HG03159 (cell line): ENCODE data around the gene ZBTB32.

Experiments used
- ATAC-seq: cut with Tn5 transposase; IDR thresholded peaks from one replicate; pipeline ENCODE4 v1.9.1; 2021; ENCODE audit warnings: mild to moderate bottlenecking, moderate library complexity; ENCODE audit not compliant: unreplicated experiment

Gene ZBTB32

DNA sequence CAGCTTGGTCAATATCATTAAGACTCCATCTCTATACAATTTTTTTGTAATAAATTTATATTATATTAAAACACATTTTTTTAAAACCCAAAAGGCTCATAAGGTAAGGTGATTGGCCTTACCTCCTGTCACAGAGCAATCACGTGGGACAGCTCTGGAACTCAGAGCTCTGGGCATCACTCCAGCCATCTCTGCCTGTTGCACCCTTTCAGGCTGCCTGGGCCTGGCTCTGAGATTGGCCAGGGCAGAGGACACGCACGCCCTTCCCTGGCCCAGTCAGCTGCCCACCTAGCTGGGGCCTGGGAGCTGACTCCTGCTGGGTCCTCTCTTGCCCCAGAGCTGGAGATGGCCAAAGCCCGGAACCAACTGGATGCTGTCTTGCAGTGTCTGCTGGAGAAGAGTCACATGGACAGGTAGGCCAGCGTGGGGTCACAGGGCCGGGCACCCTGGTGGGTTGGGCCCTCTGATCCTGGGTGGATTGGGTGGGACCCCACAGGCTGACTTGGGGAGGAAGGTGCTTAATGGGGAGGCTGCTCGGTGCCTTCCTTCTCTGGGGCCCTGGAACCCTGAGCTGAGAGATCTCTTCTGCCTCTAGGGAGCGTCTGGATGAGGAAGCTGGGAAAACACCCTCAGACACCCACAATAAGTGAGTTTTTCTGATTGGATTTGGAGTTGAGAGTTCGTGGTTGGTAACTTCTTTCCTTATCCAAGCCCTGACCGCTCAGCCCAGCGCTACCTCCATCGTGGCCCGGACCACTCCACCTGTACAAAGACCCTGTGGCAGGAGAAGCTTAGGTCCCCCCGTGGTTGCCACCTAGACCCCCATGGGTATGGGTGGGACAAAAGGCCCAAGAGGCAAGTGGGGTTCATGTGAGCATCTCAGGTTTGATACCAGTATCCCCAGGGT is 47.7 kb downstream of the ZBTB32 start:
- ATAC-seq: no peak

DNA sequence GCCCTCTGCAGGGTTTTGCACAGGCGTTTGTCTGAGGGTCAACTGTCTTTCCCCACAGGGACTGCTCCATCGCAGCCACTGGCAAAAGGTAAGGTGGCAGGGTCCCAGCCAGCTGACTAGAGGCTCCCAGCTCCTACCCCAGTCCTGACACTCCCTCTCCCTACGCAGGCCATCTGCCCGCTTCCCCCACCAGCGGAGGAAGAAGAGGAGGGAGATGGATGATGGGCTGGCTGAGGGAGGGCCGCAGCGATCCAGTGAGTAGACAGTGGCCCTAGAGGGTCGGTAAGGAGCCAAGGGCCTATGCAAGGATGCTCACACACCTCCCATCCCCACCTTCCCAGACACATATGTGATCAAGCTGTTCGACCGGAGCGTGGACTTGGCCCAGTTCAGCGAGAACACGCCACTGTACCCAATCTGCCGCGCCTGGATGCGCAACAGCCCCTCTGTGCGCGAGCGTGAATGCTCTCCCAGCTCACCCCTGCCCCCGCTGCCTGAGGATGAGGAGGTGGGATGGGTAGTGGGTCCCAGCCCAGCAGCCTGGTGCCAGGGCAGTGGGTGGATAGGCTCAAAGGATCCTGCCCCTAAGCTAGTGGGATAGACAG is 48.5 kb downstream of the ZBTB32 start:
- ATAC-seq: no peak

DNA sequence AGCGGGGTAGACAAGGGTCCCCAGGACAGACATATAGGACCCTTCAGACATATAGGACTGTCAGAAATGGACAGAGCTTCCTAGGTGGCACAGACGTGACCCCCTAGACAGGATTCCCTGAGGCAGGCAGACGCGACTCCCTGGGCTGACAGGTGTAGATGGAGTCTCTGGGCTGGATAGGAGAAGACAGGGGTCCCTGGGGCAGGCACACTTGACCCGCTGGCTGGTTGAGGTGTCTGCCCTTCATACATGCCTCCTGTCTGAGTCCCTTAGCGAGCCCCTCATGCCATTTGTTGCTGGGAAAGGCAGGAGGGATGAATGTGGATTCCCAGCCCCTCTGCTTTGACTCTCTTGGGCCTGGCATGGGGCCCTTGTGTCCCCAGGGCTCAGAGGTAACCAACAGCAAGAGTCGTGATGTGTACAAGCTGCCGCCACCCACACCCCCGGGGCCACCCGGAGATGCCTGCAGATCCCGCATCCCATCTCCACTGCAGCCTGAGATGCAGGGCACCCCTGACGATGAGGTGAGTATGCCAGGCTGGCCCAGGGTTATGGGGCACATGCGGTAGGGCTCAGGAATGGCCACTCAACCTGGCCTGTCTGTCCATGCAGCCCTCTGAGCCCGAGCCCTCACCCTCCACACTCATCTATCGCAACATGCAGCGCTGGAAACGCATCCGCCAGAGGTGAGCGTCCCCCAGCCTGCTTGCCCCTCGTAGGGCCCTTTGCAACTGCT is 49.4 kb downstream of the ZBTB32 start:
- ATAC-seq: no peak

DNA sequence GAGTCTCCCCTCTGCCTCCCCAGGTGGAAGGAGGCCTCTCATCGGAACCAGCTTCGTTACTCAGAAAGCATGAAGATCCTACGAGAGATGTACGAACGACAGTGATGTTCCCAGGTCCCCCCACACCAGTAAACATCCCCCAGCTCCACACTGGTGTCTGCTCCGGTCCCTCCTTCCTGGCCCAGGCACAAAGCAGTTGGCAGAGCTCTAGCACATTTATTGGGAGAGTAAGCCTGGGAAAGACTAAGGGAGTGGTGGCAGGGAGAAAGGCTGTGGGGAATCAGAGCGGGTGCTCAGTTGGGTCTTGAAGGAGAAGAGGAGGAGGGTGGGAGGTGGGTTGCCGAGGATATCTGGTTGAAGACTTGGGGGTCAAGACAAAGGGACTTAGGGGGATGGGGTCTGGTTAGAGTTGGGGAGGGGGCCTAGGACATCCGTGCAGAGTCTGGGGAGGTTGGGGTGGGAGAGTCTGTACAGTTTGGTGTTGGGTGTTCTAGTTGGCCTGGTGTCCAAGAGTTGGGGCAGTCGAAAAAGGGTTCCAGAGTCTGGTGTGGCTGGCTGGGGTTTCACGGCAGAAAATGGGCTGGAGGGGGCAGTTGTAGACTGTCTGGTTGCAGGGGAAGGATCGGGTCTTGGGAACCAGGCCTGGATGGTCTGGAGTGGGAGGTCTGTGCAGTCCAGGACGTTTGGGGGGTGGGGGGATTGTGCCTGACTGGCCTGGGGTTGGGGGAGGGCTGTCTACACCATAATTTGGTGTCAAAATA is 50.2 kb downstream of the ZBTB32 start:
- ATAC-seq: no peak

DNA sequence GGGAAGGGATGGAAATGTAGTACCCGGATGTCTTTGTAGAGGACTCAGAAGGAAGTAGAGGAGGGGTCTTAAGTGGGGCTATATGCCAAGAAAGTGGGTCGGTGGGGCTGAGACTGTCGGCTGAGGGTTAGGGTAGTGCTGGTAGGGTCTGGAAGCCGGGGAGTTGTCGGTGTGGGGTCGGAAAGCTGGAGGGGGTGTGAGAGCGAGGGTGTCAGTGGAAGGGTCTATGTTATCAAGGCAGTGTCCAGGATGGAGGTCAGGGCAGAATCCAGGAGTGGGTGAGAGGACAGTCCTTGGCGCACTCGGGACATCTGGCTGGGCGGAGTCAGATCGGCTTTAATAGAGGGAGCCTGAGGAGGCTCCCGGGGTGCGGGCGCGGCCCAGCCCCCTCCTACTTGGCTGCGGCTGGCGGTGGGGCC is 50.8 kb downstream of the ZBTB32 start:
- ATAC-seq: no peak

DNA sequence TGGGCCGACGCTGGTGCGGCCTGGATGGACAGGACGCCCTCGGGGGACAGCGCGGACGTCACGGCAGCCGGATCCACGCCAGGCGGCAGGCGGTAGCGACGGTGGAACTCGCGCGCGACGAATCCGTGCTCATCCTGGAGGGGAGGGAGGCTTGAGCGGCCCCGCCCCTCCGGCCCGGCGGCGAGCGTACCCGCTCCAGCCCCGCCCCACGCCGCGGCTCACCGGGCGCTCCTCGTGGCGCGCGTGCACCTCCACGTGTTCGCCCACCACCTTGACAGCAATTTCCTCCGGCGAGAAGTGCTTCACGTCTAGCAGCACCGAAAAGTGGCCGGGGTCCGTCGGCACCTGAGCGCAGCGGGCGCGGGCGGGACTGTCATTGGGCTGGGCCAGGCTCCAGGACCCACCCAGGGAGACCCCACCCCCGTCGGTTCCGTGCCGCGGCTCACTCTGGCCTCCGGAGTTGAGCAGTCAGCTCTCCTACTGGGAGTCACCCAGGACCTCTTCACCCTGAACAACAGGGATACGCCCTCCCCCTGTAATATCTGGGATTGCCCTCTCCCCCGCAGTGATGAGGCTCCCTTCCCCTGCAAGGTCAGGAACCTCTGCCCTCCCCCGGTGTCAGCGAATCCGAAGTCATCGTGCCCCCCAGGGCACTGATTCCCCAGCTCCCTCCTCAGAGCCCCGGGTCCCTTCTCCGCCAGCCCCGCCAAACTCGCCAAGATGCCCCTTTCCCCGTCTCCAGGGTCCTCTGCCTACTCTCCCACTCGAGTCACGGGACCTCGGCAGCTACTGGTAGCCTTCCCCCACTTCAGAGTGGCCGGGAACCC is 51.4 kb downstream of the ZBTB32 start:
- no peak for ATAC-seq

DNA sequence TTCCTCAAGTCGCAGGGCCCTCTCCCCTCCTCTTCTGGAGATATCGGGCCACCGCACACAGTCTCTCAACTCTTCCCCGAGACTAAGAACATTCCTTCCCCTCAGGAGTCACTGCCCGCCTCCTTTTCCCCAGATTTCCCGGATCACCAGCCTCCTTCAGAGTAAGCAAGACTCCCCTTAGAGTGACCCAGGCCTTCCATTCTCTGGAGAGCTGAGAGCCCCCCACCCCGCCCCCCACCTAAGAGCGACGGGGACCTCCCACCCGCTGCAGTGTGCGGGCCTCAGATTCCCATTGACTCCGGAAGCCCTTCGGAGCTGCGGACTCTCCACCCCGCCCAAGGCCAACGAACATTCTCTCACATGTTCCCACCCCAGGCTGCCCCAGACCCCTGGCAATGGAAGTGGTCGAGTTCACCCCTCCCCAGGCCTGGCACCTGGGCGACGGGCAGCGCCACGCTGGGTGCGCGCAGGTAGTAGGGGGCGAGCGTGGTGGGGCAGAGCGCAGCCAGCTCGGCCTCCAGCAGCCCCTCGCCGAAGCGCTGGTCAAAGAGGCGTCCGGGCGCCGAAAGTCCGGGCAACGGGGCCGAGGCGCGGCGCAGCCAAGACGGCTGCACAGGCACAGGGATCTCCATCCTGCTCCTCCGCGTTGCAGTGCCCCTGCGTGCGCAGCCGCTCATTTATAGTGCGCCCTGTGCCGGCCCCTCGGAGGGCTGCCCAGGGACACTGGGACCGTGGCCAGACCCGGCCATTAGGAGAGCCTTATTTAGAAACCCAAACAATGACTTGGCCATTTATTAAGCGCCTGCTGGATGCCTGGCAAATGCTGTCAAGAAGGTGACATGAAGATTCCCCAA is 52.2 kb downstream of the ZBTB32 start, which contains the start of gene HSPB6:
Gene HSPB6, minus strand, starts transcription at position 653 of the 854 bp plus-strand sequence. Its CDS starts 21 bp downstream, at position 632.
- ATAC-seq: no peak

DNA sequence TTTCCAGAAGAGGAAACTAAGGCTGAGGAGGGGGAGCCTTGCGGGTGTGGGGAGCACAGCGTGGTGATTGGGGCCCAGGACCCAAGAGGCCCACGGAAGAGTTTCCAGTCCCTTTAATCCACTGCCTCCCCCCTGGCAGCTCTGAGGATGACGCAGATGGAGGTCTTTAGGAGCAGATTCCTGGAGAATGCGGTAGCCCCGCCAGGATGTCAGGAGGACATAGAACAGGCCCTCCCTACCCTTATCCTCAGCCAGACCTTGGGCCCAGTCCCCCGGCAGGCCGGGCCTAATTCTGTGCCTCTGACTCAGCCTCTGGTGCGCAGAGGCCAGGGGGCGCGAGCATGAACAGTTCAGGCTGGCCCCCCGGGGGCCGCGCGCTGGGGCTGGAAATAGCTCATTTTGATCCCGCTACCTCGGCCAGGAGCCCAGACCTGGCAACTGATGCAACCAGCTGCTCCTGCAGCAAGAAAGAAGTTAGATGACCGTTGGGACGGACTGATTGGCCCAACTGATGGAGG is 52.9 kb downstream of the ZBTB32 start:
- ATAC-seq: no peak

DNA sequence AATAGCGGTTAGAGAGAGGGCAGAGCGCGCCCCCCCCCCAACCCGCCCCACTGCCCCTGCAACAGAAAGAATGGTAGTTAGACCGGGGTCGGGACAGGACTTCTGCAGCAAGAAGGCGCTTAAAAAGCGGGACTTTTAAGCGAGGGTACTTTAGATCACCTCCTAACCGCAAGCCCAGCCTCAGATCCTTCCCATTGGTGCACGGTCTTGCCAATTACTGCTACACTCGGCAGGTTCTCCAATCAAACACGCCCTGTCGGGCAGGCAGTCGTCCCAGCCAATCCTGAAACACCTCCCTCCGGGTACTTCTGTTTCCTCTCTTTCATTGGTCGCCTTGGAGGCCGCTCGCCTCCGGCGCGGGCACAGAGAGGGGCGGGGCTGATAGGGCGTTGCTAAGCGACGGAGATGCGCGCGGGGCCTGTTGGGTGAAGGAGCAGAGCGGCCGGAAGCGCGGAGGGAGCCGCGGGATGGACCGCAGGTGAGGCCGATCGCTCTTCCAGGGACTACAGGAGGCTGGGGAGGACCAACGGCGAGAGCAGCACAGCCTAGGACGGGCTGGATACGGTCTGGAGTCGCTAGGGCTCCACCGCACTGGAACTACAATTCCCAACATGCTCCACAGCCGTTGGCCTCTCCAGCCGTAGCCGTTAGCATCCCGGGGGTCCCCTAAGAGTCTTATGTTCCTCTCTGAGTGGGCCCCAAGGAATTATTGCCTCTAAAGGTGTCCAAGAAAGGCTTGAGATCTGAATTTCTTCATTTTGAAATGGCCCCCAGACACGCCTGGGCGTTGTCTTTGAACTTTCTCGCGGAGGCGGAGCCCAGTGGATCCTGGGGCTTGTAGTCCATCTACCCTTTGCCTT is 53.6 kb downstream of the ZBTB32 start, which contains the start of gene PROSER3:
Gene PROSER3, plus strand, starts transcription at position 428 of the 860 bp plus-strand sequence. Its CDS starts 40 bp downstream, at position 468.
- peak; percentile 93 for ATAC-seq

DNA sequence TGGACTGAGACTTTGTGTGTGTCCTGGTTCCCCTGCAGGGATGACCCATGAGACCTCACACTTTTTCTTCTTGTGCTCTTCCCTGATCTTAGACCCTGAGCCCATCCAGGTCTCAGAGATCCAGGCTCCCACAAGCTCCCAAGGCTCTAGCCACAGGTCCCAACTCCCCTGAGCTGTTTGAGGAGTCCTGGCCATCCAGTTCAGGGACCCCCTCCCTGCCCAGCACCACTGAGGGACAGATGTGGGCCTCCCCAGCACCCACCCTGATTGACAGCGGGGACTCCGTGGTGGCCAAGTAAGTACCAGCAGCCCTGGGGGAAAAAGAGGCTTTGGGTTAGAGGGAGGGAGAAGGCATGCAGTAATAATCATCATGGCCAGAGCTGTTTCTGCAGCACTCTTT is 55.3 kb downstream of the ZBTB32 start:
- no peak for ATAC-seq

DNA sequence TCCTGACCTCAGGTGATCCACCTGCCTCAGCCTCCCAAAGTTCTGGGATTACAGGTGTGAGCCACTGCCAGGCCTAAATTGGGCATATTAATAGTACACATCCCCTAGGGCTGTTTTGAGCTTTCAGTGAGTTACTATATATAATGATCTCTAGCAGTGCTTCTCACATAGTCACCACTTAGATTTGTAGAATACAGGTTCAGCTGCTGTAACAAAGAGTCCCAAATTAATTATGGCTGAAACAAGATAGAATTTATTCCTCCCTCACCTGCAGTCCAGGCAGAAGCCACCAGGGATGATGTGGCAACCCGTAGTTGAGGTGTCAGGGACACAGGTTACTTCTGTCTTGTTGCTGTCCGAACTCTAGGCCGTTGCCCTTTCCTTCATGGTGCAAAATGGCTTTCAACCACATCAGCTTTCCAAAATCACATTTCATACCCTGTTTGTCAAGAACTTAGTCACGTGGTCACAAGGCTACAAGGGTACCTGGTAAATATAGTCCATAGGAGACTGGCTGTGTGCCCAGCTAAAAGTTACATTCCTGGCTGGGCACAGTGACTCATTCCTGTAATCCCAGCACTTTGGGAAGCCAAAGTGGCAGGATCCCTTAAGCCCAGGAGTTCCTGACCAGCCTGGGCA is 56.5 kb downstream of the ZBTB32 start:
- no peak for ATAC-seq

DNA sequence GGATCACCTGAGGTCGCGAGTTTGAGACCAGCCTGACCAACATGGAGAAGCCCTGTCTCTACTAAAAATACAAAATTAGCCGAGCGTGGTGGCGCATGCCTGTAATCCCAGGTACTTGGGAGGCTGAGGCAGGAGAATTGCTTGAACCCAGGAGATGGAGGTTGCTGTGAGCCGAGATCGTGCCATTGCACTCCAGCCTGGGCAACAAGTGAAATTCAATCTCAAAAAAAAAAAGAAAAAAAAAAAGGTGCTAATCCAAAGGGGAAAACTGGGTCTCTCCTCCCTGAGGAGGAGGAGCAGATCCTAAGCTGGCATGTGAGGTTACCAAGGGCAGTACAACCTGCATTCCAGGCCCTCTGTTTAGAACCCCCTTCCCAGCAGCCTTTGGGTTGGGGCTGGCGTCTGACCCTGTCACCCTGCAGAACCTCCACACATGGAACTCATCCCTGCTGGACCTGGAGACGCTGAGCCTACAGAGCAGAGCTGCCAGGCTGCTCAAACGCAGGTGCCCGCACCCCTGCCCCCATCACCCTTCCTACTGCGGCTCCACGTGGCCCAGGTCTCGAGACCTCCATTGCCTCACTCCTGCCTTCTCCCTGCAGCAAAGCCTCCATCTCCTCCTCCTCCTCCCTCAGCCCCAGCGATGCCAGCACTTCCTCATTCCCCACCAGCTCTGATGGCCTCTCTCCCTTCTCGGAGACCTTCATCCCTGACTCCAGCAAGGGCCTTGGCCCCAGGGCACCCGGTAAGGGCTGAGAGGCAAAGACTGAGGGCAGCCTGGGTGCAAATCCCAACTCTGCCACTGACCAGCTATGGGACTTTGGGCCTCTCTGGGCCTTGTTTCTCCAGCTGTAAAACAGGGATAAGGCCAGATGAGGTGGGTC is 60.3 kb downstream of the ZBTB32 start:
- no peak for ATAC-seq
